Trophoblast cell (in vitro differentiated cells and primary cell): ENCODE measurements around the gene SCN1A.
"Not testable (repeated sequence)": the region's sequence is repeated elsewhere in the genome, so short reads cannot be mapped to it uniquely, and the experiment has no call there.

ENCODE experiments used
- DNase-seq, 2 donors: peaks; one replicate each; pipeline ENCODE4 v3.0.0-alpha.2; 2016
- H2AFZ ChIP-seq: 2 replicates; pipeline ENCODE4 v1.6.1; 2013; ENCODE audit warnings: low read length, moderate library complexity, mild to moderate bottlenecking; ENCODE audit not compliant: insufficient read depth, poor library complexity
- H2AK5ac ChIP-seq: 2 replicates; pipeline ENCODE4 v1.6.1; 2013; ENCODE audit warnings: mild to moderate bottlenecking, low read length
- H2BK120ac ChIP-seq: 2 replicates; pipeline ENCODE4 v1.6.1; 2013; ENCODE audit warnings: low read length, mild to moderate bottlenecking, moderate library complexity; ENCODE audit not compliant: insufficient read depth, poor library complexity
- H2BK12ac ChIP-seq: 2 replicates; pipeline ENCODE4 v1.6.1; 2013; ENCODE audit warnings: mild to moderate bottlenecking, low read length, moderate library complexity
- H2BK5ac ChIP-seq: 2 replicates; pipeline ENCODE4 v1.6.1; 2013; ENCODE audit warnings: low read length, low read depth, moderate library complexity, mild to moderate bottlenecking; ENCODE audit not compliant: poor library complexity
- H3K14ac ChIP-seq: 2 replicates; pipeline ENCODE4 v1.6.1; 2013; ENCODE audit warnings: mild to moderate bottlenecking, low read length
- H3K18ac ChIP-seq: 2 replicates; pipeline ENCODE4 v1.6.1; 2013; ENCODE audit warnings: mild to moderate bottlenecking, low read length
- H3K23ac ChIP-seq: 2 replicates; pipeline ENCODE4 v1.6.1; 2013; ENCODE audit warnings: low read length
- H3K27ac ChIP-seq: 2 replicates; pipeline ENCODE4 v1.5.1; 2013; ENCODE audit warnings: low read depth, mild to moderate bottlenecking, inconsistent platforms, low read length, moderate library complexity
- H3K27me3 ChIP-seq: 2 replicates; pipeline ENCODE4 v1.6.1; 2013; ENCODE audit warnings: inconsistent platforms, mild to moderate bottlenecking, low read length, moderate library complexity; ENCODE audit not compliant: insufficient read depth
- H3K36me3 ChIP-seq, 2 experiments: 1 replicate in 1 of 2; 2 replicates in 1 of 2; pipeline ENCODE4 v1.6.1; 2013; ENCODE audit warnings: low read length in 2 of 2, mild to moderate bottlenecking in 2 of 2, moderate library complexity in 1 of 2; ENCODE audit not compliant: insufficient read depth in 2 of 2, control insufficient read depth in 1 of 2
- H3K4ac ChIP-seq: 2 replicates; pipeline ENCODE4 v1.6.1; 2013; ENCODE audit warnings: low read depth, mild to moderate bottlenecking, low read length, moderate library complexity
- H3K4me1 ChIP-seq, 2 experiments: 1 replicate in 1 of 2; 2 replicates in 1 of 2; pipeline ENCODE4 v1.6.1; 2013; ENCODE audit warnings: low read length in 2 of 2, mild to moderate bottlenecking in 2 of 2, moderate library complexity in 1 of 2; ENCODE audit not compliant: insufficient read depth in 2 of 2, control insufficient read depth in 1 of 2
- H3K4me2 ChIP-seq: 2 replicates; pipeline ENCODE4 v1.6.1; 2013; ENCODE audit warnings: inconsistent platforms, mild to moderate bottlenecking, low read length, moderate library complexity
- H3K4me3 ChIP-seq: 2 replicates; pipeline ENCODE4 v1.5.1; 2013; ENCODE audit warnings: mild to moderate bottlenecking, low read depth, low read length, inconsistent platforms
- H3K79me1 ChIP-seq: one replicate; pipeline ENCODE4 v1.6.1; 2013; ENCODE audit warnings: low read length
- H3K79me2 ChIP-seq: 2 replicates; pipeline ENCODE4 v1.6.1; 2013; ENCODE audit warnings: low read length, mild to moderate bottlenecking; ENCODE audit not compliant: control insufficient read depth, insufficient read depth, poor library complexity
- H3K9ac ChIP-seq: 2 replicates; pipeline ENCODE4 v1.6.1; 2013; ENCODE audit warnings: mild to moderate bottlenecking, low read length
- H3K9me3 ChIP-seq: 2 replicates; pipeline ENCODE4 v1.6.1; 2013; ENCODE audit warnings: low read depth, mild to moderate bottlenecking, control low read depth, inconsistent platforms, low read length; ENCODE audit not compliant: insufficient read depth
- H4K12ac ChIP-seq: 2 replicates; pipeline ENCODE4 v1.6.1; 2013; ENCODE audit warnings: low read depth, mild to moderate bottlenecking, low read length, moderate library complexity
- H4K8ac ChIP-seq: 2 replicates; pipeline ENCODE4 v1.6.1; 2013; ENCODE audit warnings: low read depth, mild to moderate bottlenecking, low read length, moderate library complexity
- H4K91ac ChIP-seq: one replicate; pipeline ENCODE4 v1.6.1; 2013; ENCODE audit warnings: low read depth, mild to moderate bottlenecking, low read length, moderate library complexity
- WGBS: extraction: QIAGEN DNeasy Blood & Tissue Kit; methylation state at CpG from one replicate; pipeline ENCODE4 v1.1.7; 2013; ENCODE audit warnings: missing lambda C conversion rate; ENCODE audit not compliant: insufficient read length, insufficient coverage; ENCODE audit errors: extremely low coverage; 5-methylcytosine and 5-hydroxymethylcytosine counted together

SCN1A gene

DNA sequence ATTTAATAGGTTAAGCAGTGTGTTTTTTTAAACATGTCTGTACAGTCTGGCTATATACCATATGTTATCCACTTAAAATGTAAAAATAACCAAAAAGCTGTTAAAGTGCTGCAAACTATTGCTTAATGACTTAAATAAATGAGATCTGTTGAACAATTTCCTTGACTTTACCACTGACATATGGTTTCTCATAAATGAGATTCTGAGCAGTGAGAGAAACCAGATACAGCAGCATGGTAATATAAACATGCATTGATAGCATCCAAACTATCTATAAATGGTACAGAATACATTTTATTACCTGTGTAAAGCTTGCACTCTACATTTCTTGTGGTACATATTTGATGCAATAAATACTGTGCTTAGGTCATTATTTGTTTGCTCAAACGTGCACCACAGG is 138.0 kb downstream of the SCN1A start:
- no peak overlapping the region for H4K91ac ChIP-seq
- no peak overlapping the region for H4K12ac ChIP-seq
- H3K18ac ChIP-seq, result no peak overlapping the region

DNA sequence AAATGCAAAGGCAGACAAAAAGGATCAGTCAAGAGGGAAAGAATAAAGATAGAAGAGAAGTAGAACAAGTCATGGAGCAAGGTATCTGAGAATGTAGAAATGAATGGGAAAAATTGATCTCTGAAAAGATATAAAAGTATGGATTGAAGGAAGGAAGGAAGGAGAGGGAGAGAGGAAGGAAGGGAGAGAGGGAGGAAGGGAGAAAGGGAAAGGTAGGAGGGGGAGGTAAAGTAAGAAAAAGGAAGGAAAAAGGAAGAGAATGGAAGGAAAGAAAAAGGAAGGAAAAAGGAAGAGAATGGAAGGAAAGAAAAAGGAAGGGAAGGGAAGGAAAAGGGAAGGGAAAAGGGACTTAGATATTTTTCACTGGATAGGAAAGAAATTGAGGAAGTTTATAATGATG is 142.7 kb downstream of the SCN1A start:
- no peaks in the 10 kb centered on the region for H3K4me1 ChIP-seq
- DNase-seq, result no peak
- H2BK120ac ChIP-seq, result no peak overlapping the region
- no peak overlapping the region for H2AK5ac ChIP-seq
- no peak overlapping the region for H3K27ac ChIP-seq
- no peak overlapping the region for H3K23ac ChIP-seq
- H3K9me3 ChIP-seq, result no peaks in the 10 kb centered on the region
- H3K4ac ChIP-seq, result no peak overlapping the region
- no peak overlapping the region for H3K4me2 ChIP-seq
- no peak overlapping the region for H3K18ac ChIP-seq
- no peaks in the 10 kb centered on the region for H3K27me3 ChIP-seq
- H2AFZ ChIP-seq, result no peak overlapping the region
- H3K14ac ChIP-seq, result no peak overlapping the region
- no peaks in the 10 kb centered on the region for H3K79me2 ChIP-seq
- no peaks in the 10 kb centered on the region for H3K36me3 ChIP-seq
- no peak overlapping the region for H3K4me3 ChIP-seq
- H4K8ac ChIP-seq, result no peak overlapping the region
- H3K79me1 ChIP-seq, result no peaks in the 10 kb centered on the region
- H2BK12ac ChIP-seq, result no peak overlapping the region
- H2BK5ac ChIP-seq, result no peak overlapping the region
- no peak overlapping the region for H3K9ac ChIP-seq
- no peak overlapping the region for H4K12ac ChIP-seq
- H4K91ac ChIP-seq, result no peak overlapping the region

More for the DNA sequence above, 138.0 kb downstream of the SCN1A start:
- Histone ChIP-seq H2BK12ac (no peak overlapping the region), H3K27ac (no peak overlapping the region), H3K79me2 (no peaks in the 10 kb centered on the region), H3K4me3 (no peak overlapping the region), H3K27me3 (no peaks in the 10 kb centered on the region), H3K4me2 (no peak overlapping the region), H3K9ac (no peak overlapping the region), H3K9me3 (no peaks in the 10 kb centered on the region), H3K23ac (no peak overlapping the region), H3K36me3 (no peaks in the 10 kb centered on the region), H3K79me1 (no peaks in the 10 kb centered on the region), H2AK5ac (no peak overlapping the region), H2BK120ac (no peak overlapping the region), H3K14ac (no peak overlapping the region), H2BK5ac (no peak overlapping the region), H3K4me1 (no peaks in the 10 kb centered on the region), H3K4ac (no peak overlapping the region), H2AFZ (no peak overlapping the region), H4K8ac (no peak overlapping the region)
- DNase-seq, result no peak
- no CpG with 5 or more reads among the region's 1 CpG for WGBS

DNA sequence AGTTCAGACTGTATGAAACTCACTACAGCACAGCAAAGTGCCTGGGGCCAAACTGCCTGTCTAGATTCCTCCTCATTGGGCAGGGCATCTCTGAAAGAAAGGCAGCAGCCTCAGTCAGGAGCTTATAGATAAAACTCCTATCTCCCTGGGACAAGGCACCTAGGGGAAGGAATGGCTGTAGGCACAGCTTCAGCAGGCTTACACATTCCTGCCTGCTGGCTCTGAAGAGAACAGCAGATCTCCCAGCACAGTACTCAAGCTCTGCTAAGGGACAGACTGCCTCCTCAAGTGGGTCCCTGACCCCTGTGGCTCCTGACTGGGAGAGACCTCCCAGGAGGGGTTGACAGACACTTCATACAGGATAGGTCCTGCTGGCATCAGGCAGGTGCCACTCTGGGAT is 155.7 kb downstream of the SCN1A start:
- not testable (repeated sequence) for H2BK5ac ChIP-seq

GRCh38 chr2:165970663-165971062 is 157.2 kb downstream of the SCN1A start:
- no peak overlapping the region for H4K8ac ChIP-seq
- no peak overlapping the region for H3K4ac ChIP-seq
- no CpG with 5 or more reads among the region's 1 CpG for WGBS
- no peak overlapping the region for H4K12ac ChIP-seq
- no peak overlapping the region for H3K23ac ChIP-seq
- no peaks in the 10 kb centered on the region for H3K36me3 ChIP-seq
- no peaks in the 10 kb centered on the region for H3K79me1 ChIP-seq
- H3K27me3 ChIP-seq, result no peaks in the 10 kb centered on the region
- H3K4me3 ChIP-seq, result no peak overlapping the region
- H3K18ac ChIP-seq, result no peak overlapping the region
- no peaks in the 10 kb centered on the region for H3K9me3 ChIP-seq
- H2AFZ ChIP-seq, result no peak overlapping the region
- H3K9ac ChIP-seq, result peak overlapping the region; percentile 53
- no peaks in the 10 kb centered on the region for H3K79me2 ChIP-seq
- H2BK5ac ChIP-seq, result no peak overlapping the region
- no peak overlapping the region for H3K14ac ChIP-seq
- no peak overlapping the region for H2AK5ac ChIP-seq
- no peak overlapping the region for H3K27ac ChIP-seq
- no peak overlapping the region for H3K4me2 ChIP-seq
- no peaks in the 10 kb centered on the region for H3K4me1 ChIP-seq
- no peak overlapping the region for H2BK120ac ChIP-seq
- H2BK12ac ChIP-seq, result no peak overlapping the region
- no peak overlapping the region for H4K91ac ChIP-seq
- no peak for DNase-seq

More for the DNA sequence above, 155.7 kb downstream of the SCN1A start:
- H3K27ac ChIP-seq, H4K12ac ChIP-seq, H3K9ac ChIP-seq, H3K4me3 ChIP-seq, H3K4me2 ChIP-seq, H3K27me3 ChIP-seq, H3K14ac ChIP-seq, H3K79me2 ChIP-seq, H3K23ac ChIP-seq, H2AFZ ChIP-seq, H3K18ac ChIP-seq, H2AK5ac ChIP-seq, H3K79me1 ChIP-seq, H4K91ac ChIP-seq, H3K4ac ChIP-seq, H3K9me3 ChIP-seq, H4K8ac ChIP-seq, H2BK120ac ChIP-seq, H2BK12ac ChIP-seq, H3K4me1 ChIP-seq, H3K36me3 ChIP-seq: not testable (repeated sequence)
- peak in 1 of 2 donors; percentile 60 for DNase-seq

GRCh38 chr2:165969227-165969626 is 158.6 kb downstream of the SCN1A start:
- Histone ChIP-seq H2AK5ac (no peak overlapping the region), H3K4ac (no peak overlapping the region), H3K4me1 (no peaks in the 10 kb centered on the region), H3K4me2 (no peak overlapping the region), H3K4me3 (no peak overlapping the region), H3K79me1 (no peaks in the 10 kb centered on the region), H4K12ac (no peak overlapping the region), H2BK12ac (no peak overlapping the region), H3K9me3 (no peaks in the 10 kb centered on the region), H4K8ac (no peak overlapping the region), H3K23ac (no peak overlapping the region), H2BK5ac (no peak overlapping the region), H2BK120ac (no peak overlapping the region), H3K9ac (no peak overlapping the region), H3K79me2 (no peaks in the 10 kb centered on the region), H2AFZ (no peak overlapping the region), H3K14ac (no peak overlapping the region), H3K18ac (no peak overlapping the region), H3K27me3 (no peaks in the 10 kb centered on the region), H3K36me3 (no peaks in the 10 kb centered on the region), H3K27ac (no peak overlapping the region), H4K91ac (no peak overlapping the region)
- DNase-seq, result no peak
- no CpG with 5 or more reads among the region's 2 CpGs for WGBS
